Measurements from ENCODE around the gene CCDC3. TPM values are rescaled to one million over a fixed set of nuclear protein-coding genes. Genes with fewer than 3 reads are reported as not detected.
A peak's percentile ranks its signal among the peaks of the same experiment; 100 is the strongest.

The CCDC3 gene
- total and polyA plus RNA-seq, 4 donors: 46.5 to 166 (median 84.6) TPM

- Histone ChIP-seq H3K27ac (ENCODE audit: low read depth in 1 of 2, low read length in 2 of 2) (peak overlapping the region in 1 of 2 donors; percentile 14), H3K4me1 (ENCODE audit: control insufficient read depth in 1 of 2, insufficient read depth in 2 of 2, low read length in 2 of 2) (peaks cover 10 to 24% of the 10 kb centered on the region in 2 donors), H3K36me3 (ENCODE audit: control insufficient read depth in 1 of 2, insufficient read depth in 2 of 2, low read length in 1 of 2) (no peaks in the 10 kb centered on the region), H3K27me3 (ENCODE audit: control insufficient read depth in 1 of 2, insufficient read depth in 2 of 2, low read length in 1 of 2) (no peaks in the 10 kb centered on the region), H3K9me3 (ENCODE audit: control insufficient read depth, low read length) (no peaks in the 10 kb centered on the region), H3K4me3 (ENCODE audit: low read length in 2 of 2) (no peak overlapping the region)
- DNase-seq (no peak), ATAC-seq (ENCODE audit: low FRiP score) (no peak)
- intact Hi-C loops (cut with DNase I): no loop called here
- WGBS, 2 donors: 49 to 51% methylated on average over 4 of the region's 4 CpGs
These were observed 63.2 kb downstream of the CCDC3 start for GRCh38 chr10:12938271-12938670.

GRCh38 chr10:12937527-12937926 is 64.0 kb downstream of the CCDC3 start:
- WGBS, 2 donors: 86 to 89% methylated on average over 3 of the region's 3 CpGs
- H3K9me3 ChIP-seq (ENCODE audit: control insufficient read depth, low read length): no peaks in the 10 kb centered on the region
- intact Hi-C loops (cut with DNase I): no loop called here

GRCh38 chr10:12934777-12935176 is 66.7 kb downstream of the CCDC3 start:
- Histone ChIP-seq H3K27me3 (ENCODE audit: control insufficient read depth in 1 of 2, insufficient read depth in 2 of 2, low read length in 1 of 2) (no peaks in the 10 kb centered on the region), H3K27ac (ENCODE audit: low read depth in 1 of 2, low read length in 2 of 2) (no peak overlapping the region), H3K4me3 (ENCODE audit: low read length in 2 of 2) (no peak overlapping the region), H3K4me1 (ENCODE audit: control insufficient read depth in 1 of 2, insufficient read depth in 2 of 2, low read length in 2 of 2) (peaks cover 2 to 3% of the 10 kb centered on the region in 2 donors), H3K36me3 (ENCODE audit: control insufficient read depth in 1 of 2, insufficient read depth in 2 of 2, low read length in 1 of 2) (no peaks in the 10 kb centered on the region), H3K9me3 (ENCODE audit: control insufficient read depth, low read length) (no peaks in the 10 kb centered on the region)
- no peak for ATAC-seq (ENCODE audit: low FRiP score)
- no peak for DNase-seq
- WGBS, 2 donors: 97% methylated on average over 4 of the region's 4 CpGs
- intact Hi-C loops (cut with DNase I): no loop called here

More at GRCh38 chr10:12937527-12937926, 64.0 kb downstream of the CCDC3 start:
- Histone ChIP-seq H3K4me1 (ENCODE audit: control insufficient read depth in 1 of 2, insufficient read depth in 2 of 2, low read length in 2 of 2) (peaks cover 10 to 22% of the 10 kb centered on the region in 2 donors), H3K36me3 (ENCODE audit: control insufficient read depth in 1 of 2, insufficient read depth in 2 of 2, low read length in 1 of 2) (no peaks in the 10 kb centered on the region), H3K27me3 (ENCODE audit: control insufficient read depth in 1 of 2, insufficient read depth in 2 of 2, low read length in 1 of 2) (no peaks in the 10 kb centered on the region), H3K27ac (ENCODE audit: low read depth in 1 of 2, low read length in 2 of 2) (no peak overlapping the region), H3K4me3 (ENCODE audit: low read length in 2 of 2) (no peak overlapping the region)
- DNase-seq (no peak), ATAC-seq (ENCODE audit: low FRiP score) (no peak)

- intact Hi-C loops (cut with DNase I): no loop called here
- no peak overlapping the region for H3K4me3 ChIP-seq (ENCODE audit: low read length in 2 of 2)
- no peak for DNase-seq
- H3K36me3 ChIP-seq (ENCODE audit: control insufficient read depth in 1 of 2, insufficient read depth in 2 of 2, low read length in 1 of 2): no peaks in the 10 kb centered on the region
- H3K9me3 ChIP-seq (ENCODE audit: control insufficient read depth, low read length): no peaks in the 10 kb centered on the region
- H3K27me3 ChIP-seq (ENCODE audit: control insufficient read depth in 1 of 2, insufficient read depth in 2 of 2, low read length in 1 of 2): no peaks in the 10 kb centered on the region
- WGBS, 2 donors: 95 to 96% methylated on average over 2 of the region's 2 CpGs
- ATAC-seq (ENCODE audit: low FRiP score): no peak
- no peaks in the 10 kb centered on the region for H3K4me1 ChIP-seq (ENCODE audit: control insufficient read depth in 1 of 2, insufficient read depth in 2 of 2, low read length in 2 of 2)
- H3K27ac ChIP-seq (ENCODE audit: low read depth in 1 of 2, low read length in 2 of 2): no peak overlapping the region
These were observed 72.1 kb downstream of the CCDC3 start for GRCh38 chr10:12929381-12929780.

- DNase-seq (no peak), ATAC-seq (ENCODE audit: low FRiP score) (no peak)
- Histone ChIP-seq H3K4me1 (ENCODE audit: control insufficient read depth in 1 of 2, insufficient read depth in 2 of 2, low read length in 2 of 2) (no peaks in the 10 kb centered on the region), H3K27me3 (ENCODE audit: control insufficient read depth in 1 of 2, insufficient read depth in 2 of 2, low read length in 1 of 2) (no peaks in the 10 kb centered on the region), H3K36me3 (ENCODE audit: control insufficient read depth in 1 of 2, insufficient read depth in 2 of 2, low read length in 1 of 2) (no peaks in the 10 kb centered on the region), H3K9me3 (ENCODE audit: control insufficient read depth, low read length) (no peaks in the 10 kb centered on the region), H3K27ac (ENCODE audit: low read depth in 1 of 2, low read length in 2 of 2) (no peak overlapping the region), H3K4me3 (ENCODE audit: low read length in 2 of 2) (no peak overlapping the region)
- intact Hi-C loops (cut with DNase I): no loop called here
- WGBS, 2 donors: 88 to 98% methylated on average over 6 of the region's 6 CpGs
These were observed 72.9 kb downstream of the CCDC3 start for GRCh38 chr10:12928571-12928970.

- intact Hi-C loops (cut with DNase I): no loop called here
- Histone ChIP-seq H3K36me3 (ENCODE audit: control insufficient read depth in 1 of 2, insufficient read depth in 2 of 2, low read length in 1 of 2) (no peaks in the 10 kb centered on the region), H3K27me3 (ENCODE audit: control insufficient read depth in 1 of 2, insufficient read depth in 2 of 2, low read length in 1 of 2) (no peaks in the 10 kb centered on the region)
These were observed 73.6 kb downstream of the CCDC3 start for GRCh38 chr10:12927896-12928295.

GRCh38 chr10:12925845-12926244 is 75.7 kb downstream of the CCDC3 start:
- 94 to 97% methylated on average over 1 of the region's 1 CpG for WGBS, 2 donors
- intact Hi-C loops (cut with DNase I): no loop called here
- no peak overlapping the region for H3K27ac ChIP-seq (ENCODE audit: low read depth in 1 of 2, low read length in 2 of 2)
- DNase-seq: no peak
- ATAC-seq (ENCODE audit: low FRiP score): no peak
- H3K4me1 ChIP-seq (ENCODE audit: control insufficient read depth in 1 of 2, insufficient read depth in 2 of 2, low read length in 2 of 2): no peaks in the 10 kb centered on the region
- H3K4me3 ChIP-seq (ENCODE audit: low read length in 2 of 2): no peak overlapping the region
- no peaks in the 10 kb centered on the region for H3K27me3 ChIP-seq (ENCODE audit: control insufficient read depth in 1 of 2, insufficient read depth in 2 of 2, low read length in 1 of 2)
- H3K9me3 ChIP-seq (ENCODE audit: control insufficient read depth, low read length): no peaks in the 10 kb centered on the region
- no peaks in the 10 kb centered on the region for H3K36me3 ChIP-seq (ENCODE audit: control insufficient read depth in 1 of 2, insufficient read depth in 2 of 2, low read length in 1 of 2)

More at GRCh38 chr10:12927896-12928295, 73.6 kb downstream of the CCDC3 start:
- WGBS, 2 donors: 96 to 100% methylated on average over 1 of the region's 1 CpG
- ATAC-seq (ENCODE audit: low FRiP score) (no peak), DNase-seq (no peak)
- H3K27ac ChIP-seq (ENCODE audit: low read depth in 1 of 2, low read length in 2 of 2): no peak overlapping the region
- H3K4me3 ChIP-seq (ENCODE audit: low read length in 2 of 2): no peak overlapping the region
- H3K4me1 ChIP-seq (ENCODE audit: control insufficient read depth in 1 of 2, insufficient read depth in 2 of 2, low read length in 2 of 2): no peaks in the 10 kb centered on the region
- H3K9me3 ChIP-seq (ENCODE audit: control insufficient read depth, low read length): no peaks in the 10 kb centered on the region

- ATAC-seq (ENCODE audit: low FRiP score): no peak
- H3K4me3 ChIP-seq (ENCODE audit: low read length in 2 of 2): no peak overlapping the region
- no peaks in the 10 kb centered on the region for H3K4me1 ChIP-seq (ENCODE audit: control insufficient read depth in 1 of 2, insufficient read depth in 2 of 2, low read length in 2 of 2)
- WGBS, 2 donors: 95 to 96% methylated on average over 5 of the region's 5 CpGs
- no peak for DNase-seq
- no peaks in the 10 kb centered on the region for H3K27me3 ChIP-seq (ENCODE audit: control insufficient read depth in 1 of 2, insufficient read depth in 2 of 2, low read length in 1 of 2)
- no peaks in the 10 kb centered on the region for H3K36me3 ChIP-seq (ENCODE audit: control insufficient read depth in 1 of 2, insufficient read depth in 2 of 2, low read length in 1 of 2)
- H3K27ac ChIP-seq (ENCODE audit: low read depth in 1 of 2, low read length in 2 of 2): no peak overlapping the region
- no peaks in the 10 kb centered on the region for H3K9me3 ChIP-seq (ENCODE audit: control insufficient read depth, low read length)
- intact Hi-C loops (cut with DNase I): no loop called here
These were observed 76.6 kb downstream of the CCDC3 start for GRCh38 chr10:12924911-12925310.

GRCh38 chr10:12922117-12922900 is 79.2 kb downstream of the CCDC3 start:
- WGBS, 2 donors: 91 to 93% methylated on average over 13 of the region's 13 CpGs
- intact Hi-C loops (cut with DNase I): no loop called here

More at GRCh38 chr10:12922117-12922900, 79.2 kb downstream of the CCDC3 start:
- ATAC-seq (ENCODE audit: low FRiP score) (no peak), DNase-seq (no peak)
- Histone ChIP-seq H3K4me1 (ENCODE audit: control insufficient read depth in 1 of 2, insufficient read depth in 2 of 2, low read length in 2 of 2) (no peaks in the 10 kb centered on the region), H3K36me3 (ENCODE audit: control insufficient read depth in 1 of 2, insufficient read depth in 2 of 2, low read length in 1 of 2) (no peaks in the 10 kb centered on the region), H3K27me3 (ENCODE audit: control insufficient read depth in 1 of 2, insufficient read depth in 2 of 2, low read length in 1 of 2) (no peaks in the 10 kb centered on the region), H3K27ac (ENCODE audit: low read depth in 1 of 2, low read length in 2 of 2) (no peak overlapping the region), H3K4me3 (ENCODE audit: low read length in 2 of 2) (no peak overlapping the region), H3K9me3 (ENCODE audit: control insufficient read depth, low read length) (no peaks in the 10 kb centered on the region)
